Psoas muscle (tissue), 8 donors: ENCODE data around the gene RHOJ. TPM values are rescaled to one million over a fixed set of nuclear protein-coding genes. Genes with fewer than 3 reads are reported as not detected.

ENCODE experiments used
- ATAC-seq, 4 donors: fragments of 200-7000 bp; cut with Tn5 transposase; one replicate each; pipeline ENCODE4 v1.9.1; 2020; ENCODE audit warnings: moderate library complexity in 3 of 4, mild to moderate bottlenecking in 2 of 4
- DNase-seq, 2 donors: peaks; one replicate each; pipeline ENCODE4 v3.0.0-alpha.2; 2020
- H3K27ac ChIP-seq: fragments of 200-600 bp; one replicate; pipeline ENCODE4 v1.8.0; 2022
- H3K27me3 ChIP-seq, 3 donors: fragments of 200-600 bp in 1 of 3; one replicate each; pipeline versions ENCODE4 v1.6.1 to v1.8.0; 2013 to 2022; ENCODE audit warnings: low read length in 2 of 3, mild to moderate bottlenecking in 2 of 3, moderate library complexity in 1 of 3; ENCODE audit not compliant: insufficient read depth in 3 of 3
- H3K36me3 ChIP-seq, 2 donors: fragments of 200-600 bp in 1 of 2; one replicate each; pipeline versions ENCODE4 v1.6.1 to v1.8.0; 2013 to 2022; ENCODE audit warnings: low read depth in 1 of 2, mild to moderate bottlenecking in 1 of 2, moderate library complexity in 1 of 2; ENCODE audit not compliant: insufficient read depth in 1 of 2
- H3K4me1 ChIP-seq: fragments of 200-600 bp; one replicate; pipeline ENCODE4 v1.8.0; 2022
- H3K4me3 ChIP-seq: fragments of 200-600 bp; one replicate; pipeline ENCODE4 v1.8.0; 2022; ENCODE audit warnings: mild to moderate bottlenecking
- H3K9me3 ChIP-seq: fragments of 200-600 bp; one replicate; pipeline ENCODE4 v1.8.0; 2022
- WGBS, 3 donors: extraction: QIAGEN DNeasy Blood & Tissue Kit; methylation state at CpG; one replicate each; pipeline versions ENCODE4 v1.1.6 to v1.1.7; 2013; 5-methylcytosine and 5-hydroxymethylcytosine counted together
- intact Hi-C, 2 donors: fragments of 100-400 bp; cut with DNase I; formaldehyde crosslinking; loops; one replicate each; pipeline versions ENCODE4 v1.11.0 to v1.14.2; 2022
- polyA plus RNA-seq, 3 donors: library from polyadenylated mRNA; stranded (reverse); fragments of 200-250 nt; gene quantifications; one replicate each; pipeline ENCODE4 v1.2.3, GENCODE V29; 2013
- total RNA-seq, 4 donors: library from RNA; stranded (reverse); fragmentation: NEBNext Ultra II Directional in 2 of 4; extraction: Animal tissue kit (Norgen Biotek cat#: 25700) in 2 of 4; gene quantifications; one replicate each; pipeline versions ENCODE4 v1.2.1 to v1.2.4, GENCODE V29; 2021 to 2023
- TF ChIP-seq, protein P1 (sequence below): fragments of 200-600 bp; IDR thresholded peaks from one replicate; pipeline ENCODE4 v1.8.0; 2022; ENCODE audit warnings: antibody characterized with exemption
- donor health status: healthy with polysubstance abuse.
- donor health status: DM: no; HTN: no; CAD: no; lungs with moderate emphysema.
- donor health status: Bipolar disorder and iron deficiency.
- donor health status: healthy.
- donor health status: DM: yes; HTN: yes; CAD: no.
- donor health status: DM: no; HTN: no; CAD: no.
- donor health status: DM: no; HTN: no; CAD: no.
- donor health status: DM: yes; HTN: yes; CAD: no.

RHOJ gene
- total and polyA plus RNA-seq, 7 donors: 2.2 to 7.5 (median 3.7) TPM

DNA sequence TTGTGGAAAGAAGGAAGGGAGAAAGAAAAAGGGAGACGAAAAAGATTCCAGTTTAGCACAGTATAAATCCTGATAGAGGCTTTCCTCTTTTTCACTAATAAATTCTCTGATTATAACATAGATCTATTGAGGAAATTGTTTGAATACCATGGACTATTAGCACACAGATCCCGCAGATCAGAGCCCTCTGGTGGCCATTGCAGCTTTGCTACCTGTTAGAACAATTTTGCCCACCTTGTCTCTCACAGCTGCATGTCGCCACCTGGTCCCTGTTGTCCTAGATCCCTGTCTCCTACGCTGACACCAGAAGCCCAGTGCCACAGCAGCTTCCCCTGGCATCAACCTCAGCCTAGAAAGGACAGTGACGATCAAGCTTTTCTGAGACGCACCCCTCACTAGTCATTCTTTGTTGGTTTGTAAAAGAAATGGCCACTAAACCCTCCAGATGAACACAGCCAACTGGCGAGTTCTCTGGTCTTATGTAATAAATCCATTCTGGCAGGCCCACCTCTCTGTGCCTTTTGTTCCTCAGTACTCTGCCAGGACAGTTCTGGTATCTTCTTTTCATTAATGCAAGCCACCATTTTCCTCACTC is 104.6 kb downstream of the RHOJ start:
- TF ChIP-seq, protein P1, sequence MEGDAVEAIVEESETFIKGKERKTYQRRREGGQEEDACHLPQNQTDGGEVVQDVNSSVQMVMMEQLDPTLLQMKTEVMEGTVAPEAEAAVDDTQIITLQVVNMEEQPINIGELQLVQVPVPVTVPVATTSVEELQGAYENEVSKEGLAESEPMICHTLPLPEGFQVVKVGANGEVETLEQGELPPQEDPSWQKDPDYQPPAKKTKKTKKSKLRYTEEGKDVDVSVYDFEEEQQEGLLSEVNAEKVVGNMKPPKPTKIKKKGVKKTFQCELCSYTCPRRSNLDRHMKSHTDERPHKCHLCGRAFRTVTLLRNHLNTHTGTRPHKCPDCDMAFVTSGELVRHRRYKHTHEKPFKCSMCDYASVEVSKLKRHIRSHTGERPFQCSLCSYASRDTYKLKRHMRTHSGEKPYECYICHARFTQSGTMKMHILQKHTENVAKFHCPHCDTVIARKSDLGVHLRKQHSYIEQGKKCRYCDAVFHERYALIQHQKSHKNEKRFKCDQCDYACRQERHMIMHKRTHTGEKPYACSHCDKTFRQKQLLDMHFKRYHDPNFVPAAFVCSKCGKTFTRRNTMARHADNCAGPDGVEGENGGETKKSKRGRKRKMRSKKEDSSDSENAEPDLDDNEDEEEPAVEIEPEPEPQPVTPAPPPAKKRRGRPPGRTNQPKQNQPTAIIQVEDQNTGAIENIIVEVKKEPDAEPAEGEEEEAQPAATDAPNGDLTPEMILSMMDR: peak; percentile 13
- ATAC-seq: no peak
- no peaks in the 10 kb centered on the region for H3K36me3 ChIP-seq
- DNase-seq: no peak
- H3K27me3 ChIP-seq: no peaks in the 10 kb centered on the region
- H3K4me3 ChIP-seq: no peak overlapping the region
- H3K27ac ChIP-seq: no peak overlapping the region
- intact Hi-C loops: no loop called here
- 37 to 47% (median 38%) methylated on average over 7 of the region's 7 CpGs for WGBS, 3 donors
- H3K4me1 ChIP-seq: no peaks in the 10 kb centered on the region
- no peaks in the 10 kb centered on the region for H3K9me3 ChIP-seq

DNA sequence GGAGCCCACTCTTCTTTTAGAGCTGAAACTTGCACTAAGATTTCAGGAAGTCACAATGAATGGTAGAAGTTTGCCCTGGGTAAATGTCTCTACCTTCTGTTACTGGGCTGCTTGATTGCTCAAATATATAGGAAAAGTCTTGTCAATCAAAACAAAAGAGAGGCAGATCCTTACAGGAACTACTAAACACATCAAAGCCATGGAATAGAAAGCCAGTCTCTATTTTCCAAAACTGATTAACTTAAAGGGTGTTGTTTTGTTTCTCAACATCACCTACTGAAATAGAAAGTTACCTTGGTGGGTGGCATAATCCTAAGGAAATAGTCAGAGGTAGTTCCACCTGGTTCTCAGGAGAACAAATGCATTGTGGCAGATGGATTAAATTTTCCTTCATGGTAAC is 114.6 kb downstream of the RHOJ start, which contains the start of gene GPHB5:
Gene GPHB5, minus strand, starts transcription at position 101 of the 400 bp plus-strand sequence. CDS start 1,086 bp downstream, outside the sequence.
- Histone ChIP-seq H3K27ac (no peak within 1 kb of the TSS), H3K9me3 (no peaks in the 10 kb centered on the region), H3K27me3 (no peaks in the 10 kb centered on the region), H3K4me1 (no peaks in the 10 kb centered on the region), H3K4me3 (no peak within 1 kb of the TSS), H3K36me3 (no peaks in the 10 kb centered on the region)
- DNase-seq (no peak), ATAC-seq (no peak)
- intact Hi-C loops: no loop called here
- TF ChIP-seq, protein P1: no peak

- Histone ChIP-seq H3K27ac (no peak overlapping the region), H3K9me3 (no peaks in the 10 kb centered on the region), H3K27me3 (no peaks in the 10 kb centered on the region), H3K4me3 (no peak overlapping the region), H3K4me1 (no peaks in the 10 kb centered on the region), H3K36me3 (no peaks in the 10 kb centered on the region)
- ATAC-seq (no peak), DNase-seq (no peak)
- intact Hi-C loops: no loop called here
- 86 to 90% (median 88%) methylated on average over 1 of the region's 1 CpG for WGBS, 3 donors
- TF ChIP-seq, protein P1: no peak
Measured at GRCh38 chr14:63322472-63322871, 118.2 kb downstream of the RHOJ start.

DNA sequence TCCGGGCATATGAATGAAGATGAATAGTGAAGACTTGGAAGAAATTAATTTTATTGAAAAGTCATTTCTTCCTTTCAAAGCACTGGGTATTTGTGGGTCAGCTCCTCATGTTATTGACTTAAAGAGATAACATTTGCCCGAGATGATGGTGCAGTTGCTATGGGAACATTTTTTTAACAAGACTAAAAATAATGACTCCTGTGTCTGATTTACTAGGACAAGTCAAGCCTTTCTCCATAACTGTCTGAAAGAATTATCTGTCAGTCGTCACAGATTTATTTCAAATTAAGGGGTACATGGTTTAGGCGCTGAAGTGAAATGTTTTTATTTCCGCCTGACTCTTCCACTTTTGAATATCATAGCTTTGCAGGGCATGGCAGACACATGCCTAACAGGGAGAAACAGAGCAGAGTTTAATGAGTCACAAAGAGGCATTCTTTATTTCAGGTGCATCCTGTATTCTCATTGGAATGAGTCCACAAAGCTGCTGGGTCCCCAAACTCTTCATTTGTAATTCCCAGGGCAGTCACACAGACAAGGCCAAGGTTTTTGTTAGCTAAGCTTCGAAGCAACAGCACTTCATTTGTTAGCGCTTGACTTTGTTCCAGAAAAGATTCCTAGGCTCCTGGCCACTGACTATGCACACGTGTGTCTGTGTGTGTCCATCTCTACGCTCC is 118.8 kb downstream of the RHOJ start:
- TF ChIP-seq, protein P1: no peak
- Histone ChIP-seq H3K27me3 (no peaks in the 10 kb centered on the region), H3K4me3 (no peak overlapping the region), H3K27ac (no peak overlapping the region), H3K4me1 (no peaks in the 10 kb centered on the region), H3K9me3 (no peaks in the 10 kb centered on the region), H3K36me3 (no peaks in the 10 kb centered on the region)
- 46 to 49% (median 48%) methylated on average over 9 of the region's 9 CpGs for WGBS, 3 donors
- ATAC-seq (no peak), DNase-seq (no peak)
- intact Hi-C loops: no loop called here
